T-helper 2 cell treated with Interferon-gamma antibody and Interleukin-4, amounts not matched to agents 5 μg/mL and 100 μg/mL, for 36 hours (primary cell): ENCODE results near the gene SDCBP2.

Experiments used
- DNase-seq: peaks from one replicate; pipeline ENCODE4 v3.0.0; 2021; ENCODE audit warnings: low spot score
- H3K27ac Mint-ChIP-seq: one replicate; pipeline ENCODE4 v1.8.0; 2021; ENCODE audit warnings: mild to moderate bottlenecking, mixed read lengths
- H3K27me3 Mint-ChIP-seq: one replicate; pipeline ENCODE4 v1.8.0; 2021; ENCODE audit warnings: low read depth, mixed read lengths
- H3K36me3 Mint-ChIP-seq: one replicate; pipeline ENCODE4 v1.8.0; 2021; ENCODE audit warnings: low read depth, mixed read lengths
- H3K4me1 Mint-ChIP-seq: one replicate; pipeline ENCODE4 v1.8.0; 2021; ENCODE audit warnings: low read depth, mixed read lengths
- H3K4me3 Mint-ChIP-seq: one replicate; pipeline ENCODE4 v1.8.0; 2022; ENCODE audit warnings: mild to moderate bottlenecking, moderate library complexity, mixed read lengths
- H3K9me3 Mint-ChIP-seq: one replicate; pipeline ENCODE4 v1.8.0; 2021; ENCODE audit warnings: mixed read lengths

The SDCBP2 gene

DNA sequence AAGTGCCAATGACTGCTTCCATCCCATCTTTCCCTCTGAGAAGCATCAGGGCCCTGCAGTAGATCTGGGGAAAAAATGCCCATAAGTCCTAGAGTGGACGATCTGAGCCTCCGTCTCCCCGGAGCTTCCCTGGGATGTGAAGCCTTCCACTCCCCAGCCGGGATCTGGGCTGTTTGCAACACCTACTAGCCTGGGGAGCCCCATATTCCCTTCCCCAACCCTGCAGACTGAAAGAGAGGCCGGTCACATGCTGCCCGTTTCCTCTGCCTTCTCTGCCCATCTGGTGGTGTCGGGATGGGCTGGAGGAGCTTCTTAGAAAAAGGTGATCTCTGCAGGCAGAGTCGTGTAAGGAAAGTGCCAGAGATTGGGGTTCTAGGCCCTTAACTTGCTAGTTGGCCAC, 61.8 kb downstream of the SDCBP2 start:
- H3K27ac Mint-ChIP-seq, result no peak overlapping the region
- H3K4me3 Mint-ChIP-seq, result peak overlapping the region; percentile 80
- H3K9me3 Mint-ChIP-seq, result peaks cover 4% of the 10 kb centered on the region
- H3K36me3 Mint-ChIP-seq, result peaks cover 3% of the 10 kb centered on the region
- peaks cover 3% of the 10 kb centered on the region for H3K27me3 Mint-ChIP-seq
- peaks cover 17% of the 10 kb centered on the region for H3K4me1 Mint-ChIP-seq
- DNase-seq, result no peak

DNA sequence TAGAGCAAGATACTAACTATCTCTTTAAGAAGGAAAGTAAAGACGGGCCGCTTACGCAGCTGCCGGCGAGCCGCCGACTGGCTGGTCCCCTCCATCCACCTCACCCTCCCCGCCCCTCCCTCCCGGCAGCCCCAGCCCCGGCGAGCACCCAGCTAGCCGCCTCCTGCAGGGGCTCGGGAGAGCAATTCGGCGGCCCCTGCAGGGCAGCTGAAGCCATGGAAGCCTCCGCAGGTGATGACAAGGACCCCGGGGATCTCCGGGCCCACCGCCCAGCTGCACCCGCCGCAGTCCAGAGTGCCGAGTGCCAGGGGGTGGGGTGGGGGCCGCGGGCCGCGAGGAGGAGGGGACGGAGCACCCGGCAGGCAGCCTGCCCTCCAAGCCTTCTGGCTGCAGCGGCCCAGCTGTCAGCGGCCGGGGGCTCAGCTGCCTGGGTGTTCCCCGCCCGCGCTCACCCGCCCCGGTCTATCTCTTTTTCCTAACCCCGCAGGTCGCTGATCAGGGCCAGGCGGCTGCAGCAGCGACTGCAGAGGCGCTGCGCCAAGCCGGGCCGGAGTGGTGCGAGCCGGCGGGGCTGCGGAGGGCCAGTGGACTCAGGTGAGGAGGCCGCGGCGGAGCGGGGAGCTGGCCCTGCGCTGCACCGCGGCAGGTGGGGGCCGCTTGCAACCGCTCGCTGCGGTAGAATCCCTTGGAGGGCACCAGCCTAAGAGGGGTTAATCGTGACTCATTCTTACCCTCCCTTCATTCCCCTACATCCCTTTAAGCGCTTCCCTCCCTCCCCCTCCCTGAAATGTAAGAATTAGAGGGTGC, 62.6 kb downstream of the SDCBP2 start, which contains the start of gene SNPH:
TSS of gene SNPH (plus strand) at position 128 of the 807 bp plus-strand sequence. CDS start 29,946 bp downstream, outside the sequence.
- peaks cover 3% of the 10 kb centered on the region for H3K36me3 Mint-ChIP-seq
- peak; percentile 64 for DNase-seq
- H3K27ac Mint-ChIP-seq, result peak within 1 kb of the TSS; percentile 84
- peaks cover 4% of the 10 kb centered on the region for H3K9me3 Mint-ChIP-seq
- H3K4me3 Mint-ChIP-seq, result peak within 1 kb of the TSS; percentile 89
- peaks cover 5% of the 10 kb centered on the region for H3K27me3 Mint-ChIP-seq
- H3K4me1 Mint-ChIP-seq, result peaks cover 17% of the 10 kb centered on the region

DNA sequence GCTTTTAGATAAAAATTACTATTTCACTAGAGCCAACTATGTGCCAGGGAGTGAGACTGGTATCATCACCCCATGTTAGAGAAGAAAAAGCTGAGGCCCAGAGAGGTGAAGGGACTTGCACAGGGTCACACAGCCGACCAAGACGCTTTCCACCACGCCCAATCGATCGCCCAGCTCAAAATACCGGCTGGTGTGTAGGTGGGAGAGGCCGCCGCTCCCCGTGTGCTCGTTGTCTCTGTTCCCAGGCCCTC, 63.1 kb downstream of the SDCBP2 start:
- no peak for DNase-seq
- Mint-ChIP-seq H3K4me3 (peak overlapping the region; percentile 89), H3K4me1 (peaks cover 17% of the 10 kb centered on the region), H3K9me3 (peaks cover 4% of the 10 kb centered on the region), H3K27ac (peak overlapping the region; percentile 84), H3K36me3 (peaks cover 3% of the 10 kb centered on the region), H3K27me3 (peaks cover 8% of the 10 kb centered on the region)

DNA sequence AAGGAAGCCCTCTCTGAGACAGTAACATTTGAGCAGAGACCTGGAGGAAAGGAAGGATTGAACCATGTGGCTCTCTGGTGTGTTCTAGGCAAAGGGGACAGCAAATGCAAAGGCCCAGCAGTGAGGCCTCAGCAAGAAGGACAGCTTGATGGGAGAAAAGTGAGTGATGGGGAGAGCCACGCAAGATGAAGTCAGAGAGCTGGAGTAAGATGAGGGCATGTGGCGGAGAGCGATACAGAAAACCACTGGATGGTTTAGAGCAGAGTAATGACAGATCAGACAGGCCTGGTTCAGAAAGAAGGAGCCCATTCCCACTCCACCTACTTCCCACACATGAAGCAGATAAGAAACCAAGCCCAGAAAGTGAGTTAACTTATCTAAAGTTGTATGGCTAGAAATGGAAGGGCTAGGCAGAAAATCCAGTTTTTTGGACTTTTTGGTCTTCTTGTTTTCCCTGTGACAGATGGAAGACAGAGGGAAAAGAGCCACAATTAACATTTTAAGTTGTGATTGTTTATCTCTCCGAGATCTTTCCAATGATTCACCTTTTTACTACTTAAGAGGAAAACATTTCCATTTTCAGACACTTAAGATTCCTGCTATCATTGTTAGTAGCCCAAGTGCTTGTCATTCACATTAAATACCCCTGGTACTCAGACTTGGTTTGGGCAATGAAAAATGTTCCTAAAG, 63.6 kb downstream of the SDCBP2 start:
- Mint-ChIP-seq H3K4me1 (peaks cover 17% of the 10 kb centered on the region), H3K9me3 (peaks cover 4% of the 10 kb centered on the region), H3K27me3 (peaks cover 9% of the 10 kb centered on the region), H3K27ac (peak overlapping the region; percentile 84), H3K36me3 (peaks cover 3% of the 10 kb centered on the region), H3K4me3 (peak overlapping the region; percentile 89)
- DNase-seq, result no peak

DNA sequence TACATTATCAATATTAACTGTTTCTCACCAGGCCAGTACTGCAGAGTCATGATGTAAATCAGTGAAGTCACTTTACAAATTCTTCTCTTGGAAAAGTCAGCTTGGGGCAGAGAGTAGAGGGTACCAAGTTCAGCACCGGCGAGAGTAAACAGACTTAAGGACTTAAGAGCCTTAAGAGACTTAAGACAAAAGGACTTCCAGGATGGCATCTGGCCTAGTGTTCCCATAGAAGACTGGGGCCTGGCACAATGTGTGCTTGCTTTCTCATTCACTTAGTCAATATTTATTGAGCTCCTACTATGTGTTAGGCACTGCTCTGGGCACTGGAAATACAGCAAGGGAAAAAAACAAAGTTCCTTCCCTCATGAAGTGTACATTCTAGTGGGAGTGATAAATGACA, 64.2 kb downstream of the SDCBP2 start:
- Mint-ChIP-seq H3K4me3 (peak overlapping the region; percentile 89), H3K27ac (no peak overlapping the region)
- DNase-seq, result no peak

DNA sequence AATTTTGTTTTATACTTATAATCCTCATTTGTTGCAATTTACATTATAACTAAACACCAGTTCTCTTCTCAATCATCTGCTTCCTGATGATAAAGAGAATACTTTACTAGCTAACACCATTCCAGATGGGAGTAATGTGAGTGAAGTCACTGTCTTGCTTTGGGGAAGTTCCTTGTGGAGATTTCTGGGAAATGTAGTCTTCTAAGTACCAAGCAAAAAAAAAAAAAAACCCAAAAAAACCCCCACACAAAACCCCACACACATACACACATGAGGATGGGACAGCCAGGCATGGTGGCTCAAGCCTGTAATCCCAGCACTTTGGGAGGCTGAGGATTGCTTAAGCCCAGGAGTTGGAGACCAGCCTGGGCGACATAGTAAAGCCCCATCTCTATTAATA, 65.1 kb downstream of the SDCBP2 start:
- no peak overlapping the region for H3K4me3 Mint-ChIP-seq
- H3K4me1 Mint-ChIP-seq, result peaks cover 17% of the 10 kb centered on the region

More for the DNA sequence above, 64.2 kb downstream of the SDCBP2 start:
- Mint-ChIP-seq H3K27me3 (peaks cover 9% of the 10 kb centered on the region), H3K36me3 (peaks cover 3% of the 10 kb centered on the region), H3K4me1 (peaks cover 17% of the 10 kb centered on the region), H3K9me3 (peaks cover 4% of the 10 kb centered on the region)

More for the DNA sequence above, 65.1 kb downstream of the SDCBP2 start:
- peaks cover 3% of the 10 kb centered on the region for H3K36me3 Mint-ChIP-seq
- peaks cover 4% of the 10 kb centered on the region for H3K9me3 Mint-ChIP-seq
- no peak for DNase-seq
- H3K27ac Mint-ChIP-seq, result no peak overlapping the region
- H3K27me3 Mint-ChIP-seq, result peaks cover 9% of the 10 kb centered on the region
